HepG2 (cell line): ENCODE results near the gene NCOA7. TPM values are rescaled to one million over a fixed set of nuclear protein-coding genes. Genes with fewer than 3 reads are reported as not detected.
A peak's percentile ranks its signal among the peaks of the same experiment; 100 is the strongest.

ENCODE experiments used
- ETV5 ChIP-seq: IDR thresholded peaks from 2 replicates; pipeline ENCODE4 v1.6.1; 2018; ENCODE audit warnings: missing biosample characterization, missing genetic modification reagents, inconsistent platforms, borderline replicate concordance
- GATAD2A ChIP-seq: IDR thresholded peaks from 2 replicates; pipeline ENCODE4 v1.6.1; 2016
- GFI1 ChIP-seq: sonication (generic); formaldehyde crosslinking; IDR thresholded peaks from 2 replicates; pipeline ENCODE4 v1.5.0; 2020; ENCODE audit warnings: missing genetic modification reagents, mild to moderate bottlenecking, borderline replicate concordance
- HMG20A ChIP-seq: IDR thresholded peaks from 2 replicates; pipeline ENCODE4 v1.6.1; 2016; ENCODE audit warnings: borderline replicate concordance
- HMG20B ChIP-seq: conservative IDR thresholded peaks from 2 replicates; pipeline ENCODE4 v1.6.1; 2016; ENCODE audit warnings: missing genetic modification reagents, missing compliant biosample characterization
- HMGXB4 ChIP-seq, 2 experiments: sonication (generic) in 1 of 2; formaldehyde crosslinking in 1 of 2; IDR thresholded peaks; 2 replicates each; pipeline versions ENCODE4 v1.4.0 to v1.6.1; 2018 to 2020; ENCODE audit warnings: missing genetic modification reagents in 2 of 2, borderline replicate concordance in 1 of 2, low read depth in 1 of 2, mild to moderate bottlenecking in 1 of 2, missing biosample characterization in 1 of 2
- HNF4A ChIP-seq: sonication (generic); formaldehyde crosslinking; IDR thresholded peaks from 2 replicates; pipeline ENCODE4 v1.4.0; 2020; ENCODE audit warnings: missing genetic modification reagents
- IRF9 ChIP-seq: sonication (generic); formaldehyde crosslinking; IDR thresholded peaks from 2 replicates; pipeline ENCODE4 v1.8.0; 2022; ENCODE audit warnings: missing genetic modification reagents, mild to moderate bottlenecking, borderline replicate concordance
- MAX ChIP-seq: IDR thresholded peaks from 2 replicates; pipeline ENCODE4 v1.6.1; 2012; ENCODE audit warnings: inconsistent platforms
- PHF21A ChIP-seq: sonication (generic); formaldehyde crosslinking; IDR thresholded peaks from 2 replicates; pipeline ENCODE4 v1.5.0; 2020; ENCODE audit warnings: mild to moderate bottlenecking, missing genetic modification reagents
- RAD51 ChIP-seq: fragments of 450-650 bp; IDR thresholded peaks from 2 replicates; pipeline ENCODE4 v1.6.1; 2016; ENCODE audit warnings: borderline replicate concordance
- RBAK ChIP-seq: sonication (generic); formaldehyde crosslinking; IDR thresholded peaks from 2 replicates; pipeline ENCODE4 v1.5.1; 2020; ENCODE audit warnings: mild to moderate bottlenecking, missing genetic modification reagents
- XRCC5 ChIP-seq: fragments of 200-400 bp; formaldehyde crosslinking; optimal IDR thresholded peaks from 2 replicates; pipeline ENCODE3; 2017; ENCODE audit warnings: mild to moderate bottlenecking, low read length
- ZMYM4 ChIP-seq: sonication (generic); formaldehyde crosslinking; IDR thresholded peaks from 2 replicates; pipeline ENCODE4 v1.8.1; 2023; ENCODE audit warnings: mild to moderate bottlenecking, missing genetic modification reagents
- ZNF292 ChIP-seq: sonication (generic); formaldehyde crosslinking; IDR thresholded peaks from 2 replicates; pipeline ENCODE4 v1.8.1; 2022; ENCODE audit warnings: mild to moderate bottlenecking, low read depth, missing genetic modification reagents, borderline replicate concordance
- ZNF614 ChIP-seq: IDR thresholded peaks from 2 replicates; pipeline ENCODE4 v1.6.1; 2018; ENCODE audit warnings: missing biosample characterization, missing genetic modification reagents, inconsistent platforms, borderline replicate concordance
- ZNF761 ChIP-seq: sonication (generic); formaldehyde crosslinking; conservative IDR thresholded peaks from 2 replicates; pipeline ENCODE4 v1.4.0; 2020; ENCODE audit warnings: mild to moderate bottlenecking, missing genetic modification reagents
- polyA plus RNA-seq, 8 experiments: library from polyadenylated mRNA; depleted of rRNA in 3 of 8; stranded (reverse) in 7 of 8; unstranded in 1 of 8; fragments of >200 nt; fragmentation: Illumina TruSeq in 4 of 8; extraction: Trizol in 4 of 8; gene quantifications; 2 replicates each; pipeline versions ENCODE4 v1.2.1 to v1.2.3, GENCODE V29; 2011 to 2016; ENCODE audit warnings: low read depth in 4 of 8, missing spikeins in 1 of 8, mixed read lengths in 1 of 8; ENCODE audit not compliant: insufficient read depth in 1 of 8
- total RNA-seq, 5 experiments: library from RNA; depleted of rRNA; stranded (reverse); fragments of >200 nt; fragmentation: Illumina TruSeq; extraction: Trizol; gene quantifications; 2 replicates each; pipeline ENCODE4 v1.2.3, GENCODE V29; 2016; ENCODE audit warnings: low read depth in 1 of 5
- TF ChIP-seq, protein P1 (sequence below): sonication (generic); formaldehyde crosslinking; IDR thresholded peaks from 2 replicates; pipeline ENCODE4 v1.4.0; 2020; ENCODE audit warnings: missing genetic modification reagents
- TF ChIP-seq, protein P2 (sequence below): IDR thresholded peaks from 2 replicates; pipeline ENCODE4 v1.6.1; 2016; ENCODE audit warnings: mild to moderate bottlenecking
- TF ChIP-seq, protein P3 (sequence below): IDR thresholded peaks from 2 replicates; pipeline ENCODE4 v1.6.1; 2016

The NCOA7 gene
- total and polyA plus RNA-seq, 2 of the 13 experiments (the other 11 are each of a cell fraction or from before 2014, with no cell fraction given): 13.6 to 20.8 TPM

DNA sequence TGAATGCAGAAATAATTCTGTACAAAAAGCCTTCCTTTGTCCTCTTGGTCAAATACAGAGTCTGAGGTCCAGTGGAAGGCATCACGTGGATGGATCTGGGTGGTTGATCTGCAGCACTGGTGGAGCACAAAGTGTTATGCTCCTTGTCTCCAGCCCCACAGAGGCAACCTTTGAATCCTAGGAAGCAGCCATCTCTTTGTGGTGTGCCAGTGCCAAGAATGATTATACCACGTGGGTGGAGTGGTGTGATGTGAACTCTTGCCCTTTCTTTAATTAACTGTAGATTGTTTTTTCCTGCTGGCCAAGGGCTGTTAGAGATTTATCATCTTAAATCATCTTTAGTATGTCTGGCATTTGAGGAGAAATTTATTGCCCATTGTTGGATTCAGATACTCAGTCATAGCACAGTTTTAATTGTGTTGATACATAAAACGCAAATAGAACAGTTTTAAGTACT, 31.1 kb downstream of the NCOA7 start (continued):
- TF ChIP-seq ZMYM4 (CRISPR knock-in tag) (peak; percentile 88), XRCC5 (peak; percentile 39), IRF9 (CRISPR knock-in tag) (no peak), ZNF292 (peak; percentile 95; the same call in 1 of the 2 replicates), PHF21A (no peak), ZNF761 (CRISPR knock-in tag) (no peak), RAD51 (peak; percentile 30; the same call in 1 of the 2 replicates), HMG20A (CRISPR knock-in tag) (peak; percentile 37; the same call in 1 of the 2 replicates), ZNF614 (CRISPR knock-in tag) (peak; percentile 60; the same call in 1 of the 2 replicates), GATAD2A (CRISPR knock-in tag) (peak; percentile 62), HNF4A (peak; percentile 91), MAX (peak; percentile 85), RBAK (CRISPR knock-in tag) (no peak), ETV5 (CRISPR knock-in tag) (peak; percentile 29; the same call in 1 of the 2 replicates), HMGXB4 (CRISPR knock-in tag; IDR thresholded peaks at IDR 0.05; ENCODE audit: borderline replicate concordance in 1 of 2, low read depth in 1 of 2) (peak in 1 of 2 experiments; percentile 45; a peak in 1 of 4 replicates), HMG20B (CRISPR knock-in tag) (0 out of 2 replicates have a peak, but pooled peaks have one; percentile 35), GFI1 (CRISPR knock-in tag) (peak; percentile 55; the same call in 1 of the 2 replicates)
- TF ChIP-seq, protein P1, sequence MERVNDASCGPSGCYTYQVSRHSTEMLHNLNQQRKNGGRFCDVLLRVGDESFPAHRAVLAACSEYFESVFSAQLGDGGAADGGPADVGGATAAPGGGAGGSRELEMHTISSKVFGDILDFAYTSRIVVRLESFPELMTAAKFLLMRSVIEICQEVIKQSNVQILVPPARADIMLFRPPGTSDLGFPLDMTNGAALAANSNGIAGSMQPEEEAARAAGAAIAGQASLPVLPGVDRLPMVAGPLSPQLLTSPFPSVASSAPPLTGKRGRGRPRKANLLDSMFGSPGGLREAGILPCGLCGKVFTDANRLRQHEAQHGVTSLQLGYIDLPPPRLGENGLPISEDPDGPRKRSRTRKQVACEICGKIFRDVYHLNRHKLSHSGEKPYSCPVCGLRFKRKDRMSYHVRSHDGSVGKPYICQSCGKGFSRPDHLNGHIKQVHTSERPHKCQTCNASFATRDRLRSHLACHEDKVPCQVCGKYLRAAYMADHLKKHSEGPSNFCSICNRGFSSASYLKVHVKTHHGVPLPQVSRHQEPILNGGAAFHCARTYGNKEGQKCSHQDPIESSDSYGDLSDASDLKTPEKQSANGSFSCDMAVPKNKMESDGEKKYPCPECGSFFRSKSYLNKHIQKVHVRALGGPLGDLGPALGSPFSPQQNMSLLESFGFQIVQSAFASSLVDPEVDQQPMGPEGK (CRISPR knock-in tag): 0 out of 2 replicates have a peak, but pooled peaks have one; percentile 16
- TF ChIP-seq, protein P2, sequence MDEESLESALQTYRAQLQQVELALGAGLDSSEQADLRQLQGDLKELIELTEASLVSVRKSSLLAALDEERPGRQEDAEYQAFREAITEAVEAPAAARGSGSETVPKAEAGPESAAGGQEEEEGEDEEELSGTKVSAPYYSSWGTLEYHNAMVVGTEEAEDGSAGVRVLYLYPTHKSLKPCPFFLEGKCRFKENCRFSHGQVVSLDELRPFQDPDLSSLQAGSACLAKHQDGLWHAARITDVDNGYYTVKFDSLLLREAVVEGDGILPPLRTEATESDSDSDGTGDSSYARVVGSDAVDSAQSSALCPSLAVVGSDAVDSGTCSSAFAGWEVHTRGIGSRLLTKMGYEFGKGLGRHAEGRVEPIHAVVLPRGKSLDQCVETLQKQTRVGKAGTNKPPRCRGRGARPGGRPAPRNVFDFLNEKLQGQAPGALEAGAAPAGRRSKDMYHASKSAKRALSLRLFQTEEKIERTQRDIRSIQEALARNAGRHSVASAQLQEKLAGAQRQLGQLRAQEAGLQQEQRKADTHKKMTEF (CRISPR knock-in tag): peak; percentile 65; the same call in 1 of the 2 replicates
- TF ChIP-seq, protein P3, sequence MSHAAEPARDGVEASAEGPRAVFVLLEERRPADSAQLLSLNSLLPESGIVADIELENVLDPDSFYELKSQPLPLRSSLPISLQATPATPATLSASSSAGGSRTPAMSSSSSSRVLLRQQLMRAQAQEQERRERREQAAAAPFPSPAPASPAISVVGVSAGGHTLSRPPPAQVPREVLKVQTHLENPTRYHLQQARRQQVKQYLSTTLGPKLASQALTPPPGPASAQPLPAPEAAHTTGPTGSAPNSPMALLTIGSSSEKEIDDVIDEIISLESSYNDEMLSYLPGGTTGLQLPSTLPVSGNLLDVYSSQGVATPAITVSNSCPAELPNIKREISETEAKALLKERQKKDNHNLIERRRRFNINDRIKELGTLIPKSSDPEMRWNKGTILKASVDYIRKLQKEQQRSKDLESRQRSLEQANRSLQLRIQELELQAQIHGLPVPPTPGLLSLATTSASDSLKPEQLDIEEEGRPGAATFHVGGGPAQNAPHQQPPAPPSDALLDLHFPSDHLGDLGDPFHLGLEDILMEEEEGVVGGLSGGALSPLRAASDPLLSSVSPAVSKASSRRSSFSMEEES (CRISPR knock-in tag): peak; percentile 93
